ENCODE results near the gene AKAP6.
"Not testable (repeated sequence)": the region's sequence is repeated elsewhere in the genome, so short reads cannot be mapped to it uniquely, and the experiment has no call there.

Gene AKAP6

DNA sequence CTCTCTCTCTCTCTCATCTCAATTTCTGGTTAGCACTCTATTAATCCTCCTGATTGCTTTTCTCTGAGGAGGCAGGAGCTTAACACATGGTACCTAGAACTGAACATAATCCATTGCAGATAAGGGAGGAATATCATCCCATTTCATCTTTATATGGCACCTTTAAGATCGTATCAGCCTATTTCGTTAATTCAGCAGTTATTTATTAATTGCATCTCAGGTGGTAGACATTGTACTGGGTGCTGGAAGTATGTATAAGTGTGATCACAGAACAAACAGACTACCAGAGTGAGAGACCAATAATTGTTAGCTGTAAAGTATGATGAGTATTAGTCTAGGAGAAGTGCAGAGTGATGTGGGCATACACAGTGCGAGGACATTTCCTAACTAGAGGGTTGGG, 39.0 kb downstream of the AKAP6 start:
- DNase-seq (ENCODE audit: low read depth in 1 of 2, low spot score in 1 of 2): no peak

DNA sequence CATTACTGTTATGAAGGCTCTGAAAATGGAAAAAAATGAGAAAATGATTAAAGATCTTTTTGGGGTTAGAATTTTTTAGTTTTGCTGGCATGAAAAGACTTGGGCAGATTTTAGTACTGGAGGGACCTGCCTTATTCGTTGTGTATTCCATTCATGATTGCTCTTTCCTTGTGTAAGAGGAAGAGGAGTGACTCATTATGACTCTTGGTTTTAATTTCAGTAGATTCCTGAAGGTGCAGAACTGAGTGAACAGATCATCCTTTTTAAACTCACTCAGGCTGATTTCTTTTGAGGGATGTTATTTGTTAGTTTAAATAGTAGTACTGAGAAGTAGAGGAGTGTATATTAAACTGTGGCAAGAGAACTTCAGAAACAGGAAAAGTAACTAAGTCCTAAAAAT, 41.6 kb downstream of the AKAP6 start:
- no peak for DNase-seq (ENCODE audit: low read depth in 1 of 2, low spot score in 1 of 2)

DNA sequence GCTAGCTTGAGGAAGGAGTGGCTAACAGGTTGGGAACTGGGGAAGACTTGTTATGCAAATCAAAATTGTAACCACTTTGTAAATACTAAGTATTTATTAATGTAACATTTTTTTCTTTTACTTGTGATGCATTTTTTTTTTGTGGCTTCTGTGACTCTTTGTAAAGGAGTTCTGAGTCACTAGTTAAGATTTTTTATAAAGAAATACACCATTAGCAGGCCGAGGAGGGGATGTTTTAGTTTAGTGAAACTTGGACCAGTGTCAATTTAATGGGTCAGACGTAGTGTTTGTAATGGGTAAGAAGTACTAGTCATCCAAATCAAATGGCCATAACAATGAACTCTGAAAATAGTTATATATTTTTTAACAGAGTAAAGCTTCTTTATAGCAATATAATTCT, 43.1 kb downstream of the AKAP6 start:
- DNase-seq (ENCODE audit: low read depth in 1 of 2, low spot score in 1 of 2): no peak

DNA sequence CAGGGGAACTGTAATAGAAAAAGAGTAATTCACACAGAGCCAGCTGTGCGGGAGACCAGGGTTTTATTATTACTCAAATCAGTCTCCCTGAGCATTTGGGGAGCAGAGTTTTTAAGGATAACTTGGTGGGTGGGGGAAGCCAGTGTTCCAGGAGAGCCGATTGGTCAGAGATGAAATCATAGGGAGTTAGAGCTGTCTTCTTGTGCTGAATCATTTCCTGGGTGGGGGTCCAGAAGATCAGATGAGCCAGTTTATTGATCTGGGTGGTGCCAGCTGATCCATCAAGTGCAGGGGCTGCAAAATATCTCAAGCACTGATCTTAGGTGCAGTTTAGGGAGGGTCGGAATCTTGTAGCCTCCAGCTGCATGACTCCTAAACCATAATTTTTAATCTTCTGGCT, 44.1 kb downstream of the AKAP6 start:
- DNase-seq (ENCODE audit: low read depth in 1 of 2, low spot score in 1 of 2): not testable (repeated sequence)

DNA sequence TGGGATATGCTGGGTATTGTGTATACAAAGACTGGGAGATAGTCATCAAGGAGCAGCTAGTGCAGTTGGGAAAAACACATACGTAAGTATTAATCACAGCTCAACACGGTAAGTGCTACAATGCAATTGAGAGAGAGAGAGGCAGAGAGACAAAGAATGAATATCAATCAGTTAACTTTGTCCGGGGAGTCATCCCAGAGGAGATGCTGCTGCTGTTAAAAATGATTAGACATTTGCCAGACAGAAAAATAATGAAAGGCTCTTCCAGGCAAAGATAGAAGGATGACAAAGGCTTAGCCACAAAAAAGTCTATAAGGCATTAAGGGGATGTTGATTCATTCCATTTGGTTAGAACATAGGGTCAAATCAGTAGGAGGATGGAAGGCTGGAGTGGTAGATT, 45.1 kb downstream of the AKAP6 start:
- no peak for DNase-seq (ENCODE audit: low read depth in 1 of 2, low spot score in 1 of 2)

DNA sequence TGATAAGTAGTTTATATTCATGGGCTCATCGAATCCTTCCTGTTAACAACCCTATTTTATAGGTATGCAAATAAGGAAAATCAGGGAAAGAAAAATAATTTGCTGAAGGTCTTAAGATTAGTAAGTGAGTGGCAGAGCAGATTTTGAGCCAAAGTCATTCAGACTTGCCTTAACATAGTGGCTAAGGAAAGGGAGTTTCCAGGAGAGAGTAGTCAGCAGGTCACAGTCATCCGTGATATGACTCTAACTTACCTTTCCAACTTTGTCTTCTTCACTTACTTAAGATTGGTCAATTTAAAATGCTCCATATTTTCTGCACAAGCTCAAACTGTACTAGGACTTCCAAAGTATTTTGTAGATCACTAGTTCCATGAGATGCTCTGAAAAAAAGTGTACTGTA, 46.6 kb downstream of the AKAP6 start:
- no peak for DNase-seq (ENCODE audit: low read depth in 1 of 2, low spot score in 1 of 2)

DNA sequence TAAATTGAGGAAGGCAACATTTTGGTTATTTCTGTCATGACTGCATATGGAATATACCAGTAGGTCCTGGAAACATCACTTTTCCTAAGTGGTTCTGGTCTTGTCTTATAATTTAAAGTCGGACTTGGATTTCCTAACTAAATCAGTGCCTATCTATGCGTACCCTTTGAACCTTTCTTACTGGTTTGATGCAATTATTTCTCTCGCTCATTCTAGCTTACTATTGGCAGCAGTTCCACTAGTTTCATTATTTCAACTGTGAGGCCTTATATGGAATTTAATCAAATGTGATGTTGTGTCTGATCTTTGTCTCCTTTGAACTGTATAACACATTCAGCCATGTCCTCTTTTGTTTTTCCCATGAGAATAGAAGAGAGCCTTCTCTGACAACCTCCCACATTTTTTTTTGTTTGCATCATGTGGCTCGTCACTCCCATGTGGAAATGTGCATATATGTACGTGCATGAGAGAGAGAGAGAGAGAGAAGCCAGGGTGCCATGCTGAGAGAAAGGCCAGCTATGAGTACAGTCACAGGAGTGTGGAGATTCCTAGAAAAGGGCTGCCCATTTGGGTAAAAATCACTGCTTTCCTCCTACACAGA, 48.0 kb downstream of the AKAP6 start:
- no peak for DNase-seq (ENCODE audit: low read depth in 1 of 2, low spot score in 1 of 2)

DNA sequence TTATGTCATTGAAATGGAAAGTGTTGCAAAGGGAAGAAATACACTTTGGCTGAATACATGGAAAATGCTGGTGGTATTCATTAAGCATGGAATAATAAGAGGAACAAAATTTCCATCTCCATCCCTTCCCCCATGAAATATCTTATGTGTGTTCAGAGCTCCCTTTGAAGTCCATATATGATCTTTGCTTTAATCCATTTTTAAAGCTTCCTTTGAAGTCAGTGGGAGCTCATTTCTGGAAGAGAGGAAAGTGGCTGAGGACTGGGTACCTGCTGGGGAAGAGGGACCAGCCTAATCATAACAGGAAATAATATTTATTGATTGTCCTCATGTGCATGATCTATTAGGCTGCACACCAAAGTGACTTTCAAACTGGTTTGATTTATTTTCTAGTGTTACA, 49.2 kb downstream of the AKAP6 start:
- no peak for DNase-seq (ENCODE audit: low read depth in 1 of 2, low spot score in 1 of 2)

DNA sequence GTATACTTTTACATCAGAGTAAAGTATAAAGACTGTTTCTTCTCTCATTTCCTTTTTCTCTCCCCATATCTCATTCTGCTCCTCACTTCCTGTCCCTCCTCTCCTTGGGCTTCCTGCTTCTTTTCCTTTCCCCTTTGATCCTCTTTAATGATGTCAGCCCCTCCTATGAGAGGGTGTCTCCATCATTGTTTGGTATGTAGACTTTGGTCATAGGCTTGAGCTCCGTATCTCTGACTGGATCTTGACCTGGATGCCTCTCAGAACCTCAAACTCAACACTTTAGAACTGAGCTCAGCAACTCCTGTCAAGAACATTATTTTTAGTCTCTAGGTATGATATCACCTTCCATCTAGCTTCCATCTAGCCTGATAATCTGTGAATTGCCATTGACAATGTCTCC, 50.3 kb downstream of the AKAP6 start:
- no peak for DNase-seq (ENCODE audit: low read depth in 1 of 2, low spot score in 1 of 2)

DNA sequence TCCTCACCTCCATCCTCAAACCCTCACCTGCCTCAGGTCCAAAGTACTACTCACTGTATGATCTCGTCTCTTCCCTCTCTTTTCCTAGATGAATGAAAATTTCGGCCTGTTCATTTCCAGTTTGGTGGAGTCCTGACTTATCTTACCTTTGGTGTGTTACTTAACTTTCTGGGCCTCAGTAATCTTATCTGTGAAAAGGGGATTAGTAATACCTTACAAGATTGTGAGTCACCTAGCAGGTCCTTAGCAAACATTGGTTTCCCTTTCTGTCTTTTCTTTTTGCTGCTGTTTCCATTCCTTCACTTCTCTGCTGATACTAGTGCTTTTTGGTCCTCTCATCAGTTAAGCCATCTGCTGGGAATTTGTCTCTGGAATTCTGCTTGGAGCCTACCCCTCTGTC, 52.8 kb downstream of the AKAP6 start:
- DNase-seq (ENCODE audit: low read depth in 1 of 2, low spot score in 1 of 2): no peak

DNA sequence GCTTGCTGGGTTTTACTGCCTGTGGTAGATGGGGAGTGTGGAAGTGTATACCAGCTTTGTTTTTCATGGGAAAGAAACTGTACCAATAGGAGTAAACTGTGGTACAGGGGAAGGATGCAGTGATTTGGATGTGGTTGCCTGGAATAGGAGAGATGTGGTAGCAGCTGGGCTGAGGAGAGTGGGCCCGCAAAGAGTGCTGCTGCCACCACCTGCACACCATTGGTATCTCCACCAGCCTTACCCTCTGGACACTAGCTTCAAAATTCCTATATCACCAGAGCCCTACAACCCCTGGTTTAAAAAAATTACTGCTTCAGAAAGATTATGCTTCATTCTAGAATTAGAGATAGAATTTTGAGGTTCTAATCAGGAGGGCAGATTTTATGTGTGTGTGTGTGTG, 53.6 kb downstream of the AKAP6 start:
- no peak for DNase-seq (ENCODE audit: low read depth in 1 of 2, low spot score in 1 of 2)

DNA sequence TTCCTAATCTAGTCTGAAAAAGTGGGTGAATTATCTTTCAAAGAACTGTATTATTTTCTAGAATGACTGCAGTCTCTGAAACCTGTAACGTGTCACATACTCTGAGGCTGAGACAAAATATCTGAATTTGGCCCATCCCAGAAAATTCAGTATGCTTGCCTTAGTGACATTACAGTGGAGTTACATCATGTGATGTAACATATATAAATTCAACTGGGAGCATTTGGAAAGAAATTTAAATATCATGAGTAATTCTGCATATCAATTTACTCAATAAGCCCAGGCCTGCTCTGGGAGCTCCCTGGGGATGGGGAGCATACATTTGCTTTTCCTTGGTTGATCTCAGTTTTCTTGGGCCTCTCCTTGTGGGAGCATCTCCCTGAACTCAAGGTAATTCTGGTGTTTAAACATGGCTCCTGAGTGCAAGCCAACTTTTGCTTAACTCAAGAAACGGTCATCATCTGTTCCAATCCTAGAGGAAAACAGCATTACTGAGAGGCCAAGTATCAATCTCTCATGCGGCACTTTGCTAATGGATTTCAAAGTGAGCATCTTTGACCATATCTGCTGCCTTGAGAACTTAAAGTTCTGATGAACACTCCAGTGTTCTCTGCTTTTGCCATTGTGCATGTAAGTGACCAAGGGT, 54.4 kb downstream of the AKAP6 start:
- DNase-seq (ENCODE audit: low read depth in 1 of 2, low spot score in 1 of 2): no peak

DNA sequence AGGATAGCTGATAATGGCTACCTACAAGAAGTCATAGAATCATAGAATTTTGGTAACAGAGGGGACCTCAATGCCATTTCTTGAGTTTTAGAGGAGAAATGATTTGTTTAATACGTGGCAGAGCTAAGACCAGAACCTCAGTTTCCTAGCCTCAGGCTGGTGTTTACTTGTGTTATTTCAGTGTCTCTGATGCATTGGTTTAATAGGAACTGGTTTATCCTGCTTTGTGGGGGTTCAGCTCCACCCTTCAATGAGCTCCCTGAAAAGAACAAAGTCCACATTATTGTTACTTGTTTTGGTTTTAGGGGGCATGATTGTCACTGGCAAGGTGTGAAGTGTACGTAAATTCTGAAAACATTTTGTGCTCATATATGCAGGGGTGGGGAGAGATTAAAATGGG, 55.4 kb downstream of the AKAP6 start:
- DNase-seq (ENCODE audit: low read depth in 1 of 2, low spot score in 1 of 2): no peak

DNA sequence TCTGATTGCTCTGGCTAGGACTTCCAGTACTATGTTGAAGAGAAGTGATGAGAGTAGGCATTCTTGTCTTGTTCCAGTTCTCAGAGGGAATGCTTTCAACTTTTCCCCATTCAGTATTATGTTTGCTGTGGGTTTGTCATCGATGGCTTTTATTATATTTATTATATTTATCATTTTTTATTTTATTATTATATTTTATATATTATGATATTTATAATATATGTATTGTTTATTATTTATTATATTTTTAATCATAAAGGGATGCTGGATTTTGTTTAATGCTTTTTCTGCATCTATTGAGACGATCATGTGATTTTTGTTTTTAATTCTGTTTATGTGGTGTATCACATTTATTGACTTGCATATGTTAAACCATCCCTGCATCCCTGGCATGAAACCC, 58.2 kb downstream of the AKAP6 start:
- DNase-seq (ENCODE audit: low read depth in 1 of 2, low spot score in 1 of 2): not testable (repeated sequence)

DNA sequence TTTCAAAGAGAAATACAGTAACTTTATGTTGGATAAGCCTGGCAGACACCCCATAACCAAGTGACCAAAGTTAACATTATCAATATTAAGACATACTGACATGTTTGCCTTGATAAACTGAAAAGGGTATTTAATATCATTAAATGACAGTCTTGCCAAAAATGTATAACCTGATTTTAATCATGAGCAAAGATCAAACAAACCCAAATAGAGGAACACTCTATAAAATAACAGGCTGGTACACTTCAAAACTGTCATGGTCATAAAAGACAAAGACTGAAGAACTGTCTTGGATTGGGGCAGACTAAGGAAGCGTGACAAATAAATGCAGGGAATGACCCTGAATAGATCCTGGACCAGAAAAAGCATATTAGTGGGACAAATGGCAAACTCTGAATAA, 64.0 kb downstream of the AKAP6 start:
- DNase-seq (ENCODE audit: low read depth in 1 of 2, low spot score in 1 of 2): no peak

DNA sequence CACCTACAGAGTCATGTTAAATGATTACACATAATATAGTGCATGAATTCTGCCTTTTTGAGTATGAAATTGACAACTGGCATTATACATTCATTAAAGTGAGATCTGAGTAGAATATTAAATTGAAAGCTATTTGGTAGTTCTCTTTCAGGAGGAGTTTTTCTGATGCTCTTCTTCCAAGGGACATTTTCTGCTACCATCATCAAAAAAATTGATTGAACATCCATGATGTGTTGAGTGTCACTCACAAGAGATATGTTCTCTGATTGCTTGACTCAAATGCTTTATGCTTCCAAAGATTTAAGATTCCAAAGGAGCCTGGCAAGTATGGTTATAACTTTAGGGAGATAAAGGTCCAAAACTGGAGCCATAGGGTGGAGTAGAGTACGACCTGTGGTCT, 64.9 kb downstream of the AKAP6 start:
- no peak for DNase-seq (ENCODE audit: low read depth in 1 of 2, low spot score in 1 of 2)

DNA sequence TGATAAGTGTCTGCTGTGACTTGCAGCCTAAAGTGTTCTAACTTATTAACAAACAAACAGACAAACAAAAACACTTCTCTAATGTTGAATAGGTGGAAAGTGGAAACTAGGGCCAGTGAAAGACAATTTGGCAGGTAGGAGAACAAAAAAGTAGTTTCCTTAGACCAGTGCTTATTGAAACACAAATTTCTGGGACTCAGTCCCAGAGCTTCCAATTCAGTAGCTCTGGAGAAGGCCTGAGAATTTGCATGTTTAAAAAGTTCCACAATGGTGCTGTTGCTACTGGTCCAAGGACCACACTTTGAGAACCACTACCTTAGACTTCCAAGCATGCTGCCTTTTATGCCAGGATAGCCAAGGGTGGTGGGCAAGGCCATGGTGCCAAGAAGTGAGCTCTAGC, 67.8 kb downstream of the AKAP6 start:
- no peak for DNase-seq (ENCODE audit: low read depth in 1 of 2, low spot score in 1 of 2)

DNA sequence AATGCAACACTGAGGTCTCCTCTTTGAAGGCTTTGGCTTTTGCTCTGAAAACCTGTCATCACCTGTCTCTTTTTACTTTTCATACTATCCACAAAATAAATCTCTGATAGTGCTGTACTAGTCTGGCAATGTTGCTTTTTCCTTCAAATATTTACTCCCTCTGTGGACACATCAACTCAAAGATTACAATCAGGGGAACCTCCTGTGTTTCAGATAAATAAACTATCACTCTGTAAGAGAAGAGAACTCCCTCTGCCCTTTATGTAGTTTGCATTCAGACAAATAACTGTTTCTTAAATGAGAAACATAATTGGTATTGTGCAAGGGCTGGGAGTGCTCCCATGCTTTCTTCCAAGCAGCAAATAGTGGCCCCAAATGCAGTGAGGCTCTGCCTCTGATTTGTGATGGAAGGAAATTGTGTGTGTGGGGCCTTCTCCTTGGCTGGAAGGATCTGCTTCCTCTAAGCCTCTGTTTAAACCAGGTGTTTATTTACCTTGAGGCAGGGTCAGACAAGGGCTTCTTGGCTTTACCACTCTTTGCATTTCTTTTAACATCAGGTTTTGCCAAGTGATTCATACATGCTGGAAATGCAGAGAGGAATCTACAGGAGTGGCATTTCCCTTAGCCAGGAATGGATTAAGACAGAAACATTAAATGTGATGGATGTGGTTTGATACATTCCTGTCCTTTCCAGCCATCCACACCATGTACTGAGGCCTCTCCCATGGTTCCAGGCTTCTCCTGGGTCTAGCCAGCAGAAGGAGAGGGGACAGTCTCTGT, 69.0 kb downstream of the AKAP6 start:
- no peak for DNase-seq (ENCODE audit: low read depth in 1 of 2, low spot score in 1 of 2)

DNA sequence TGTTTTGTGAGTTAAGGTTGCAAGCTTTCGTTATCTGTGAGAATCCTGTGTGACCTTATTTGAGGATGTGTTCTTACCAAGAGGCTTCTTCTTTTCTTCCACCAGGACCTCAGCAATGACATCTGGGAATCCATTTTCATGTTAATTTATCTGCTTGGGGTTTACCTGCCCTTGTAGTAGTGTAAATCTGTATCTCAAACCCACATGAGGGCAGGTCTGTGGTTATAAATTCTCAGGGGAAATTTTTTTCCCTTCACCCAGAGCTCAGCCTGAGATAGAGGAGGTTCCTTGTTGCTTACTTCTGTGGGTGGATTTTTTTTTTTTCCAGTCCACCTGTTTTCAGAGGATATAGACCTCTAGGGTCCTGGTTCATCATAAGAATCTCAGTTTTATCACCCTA, 70.8 kb downstream of the AKAP6 start:
- no peak for DNase-seq (ENCODE audit: low read depth in 1 of 2, low spot score in 1 of 2)

DNA sequence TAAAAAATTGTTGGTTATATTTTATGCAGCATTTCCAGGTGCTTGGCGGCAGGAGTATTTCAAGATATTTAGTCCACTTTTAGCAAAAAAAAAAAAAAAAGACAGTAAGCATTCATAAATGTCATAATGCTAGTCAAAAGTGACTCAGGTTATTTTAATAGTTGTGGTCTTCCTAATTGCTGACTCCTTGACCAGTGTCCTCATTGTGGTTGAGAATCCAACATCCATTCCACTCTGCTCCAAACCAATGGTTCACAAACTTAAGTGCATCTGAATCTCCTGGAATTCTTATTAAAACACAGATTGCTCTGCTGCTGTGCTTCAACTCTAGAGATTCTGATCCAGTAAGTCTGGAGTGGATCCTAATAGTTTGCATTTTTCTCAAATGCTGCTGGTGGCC, 71.4 kb downstream of the AKAP6 start:
- DNase-seq (ENCODE audit: low read depth in 1 of 2, low spot score in 1 of 2): no peak

DNA sequence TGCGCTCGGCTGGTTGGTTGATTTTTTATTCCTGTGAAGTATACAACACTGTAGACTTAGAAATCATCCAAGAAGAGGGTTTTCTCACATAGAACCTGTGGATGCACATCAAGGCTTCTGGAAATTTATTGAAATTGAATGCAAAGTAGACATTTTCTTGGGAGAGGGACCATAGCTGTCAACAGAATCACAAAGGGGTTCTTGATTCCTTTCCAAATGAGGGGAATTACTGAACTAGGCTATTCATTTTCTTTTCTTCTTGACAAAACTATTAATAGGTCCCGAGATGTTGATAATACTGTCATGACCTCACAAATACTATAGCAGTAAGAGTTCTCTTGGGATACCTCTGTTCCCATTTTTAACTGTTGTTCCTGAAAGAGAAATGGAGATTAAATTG, 73.9 kb downstream of the AKAP6 start:
- DNase-seq (ENCODE audit: low read depth in 1 of 2, low spot score in 1 of 2): no peak

DNA sequence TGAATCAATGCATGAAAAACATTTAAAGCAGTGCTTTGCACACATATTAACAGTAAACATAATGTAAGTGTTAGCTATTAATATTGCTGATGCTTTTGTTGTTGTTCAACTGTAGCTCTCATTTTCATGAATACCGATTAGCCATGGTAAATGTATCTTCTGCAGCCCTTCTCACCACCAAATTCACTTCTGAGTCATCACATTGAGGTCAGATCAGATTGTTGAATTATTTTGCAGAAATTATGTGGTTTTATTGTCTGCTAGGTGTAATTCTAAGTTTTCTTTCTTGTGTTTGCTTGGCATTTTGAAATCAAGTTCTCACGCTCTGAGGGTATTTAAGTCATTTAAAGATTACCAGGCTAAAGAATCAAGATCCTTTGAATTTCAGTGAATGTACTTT, 74.6 kb downstream of the AKAP6 start:
- DNase-seq (ENCODE audit: low read depth in 1 of 2, low spot score in 1 of 2): no peak
